Stimulated activated CD4-positive, alpha-beta T cell treated with anti-CD3 and anti-CD28 coated beads, Interleukin-1b, Interleukin-23, amount 100 ng/mL, for 48 hours (primary cell): ENCODE measurements around the gene C6orf118.

Experiments
- DNase-seq: peaks from one replicate; pipeline ENCODE4 v3.0.0-alpha.2; 2020

The C6orf118 gene

GRCh38 chr6:165308926-165309731 is at the start of gene C6orf118:
TSS of gene C6orf118 (minus strand) at chr6:165309605. CDS start at chr6:165309586, 19 bp downstream.
- DNase-seq = no peak

- DNase-seq = no peak
Measured at GRCh38 chr6:165345700-165346099, 36.3 kb upstream of the C6orf118 start.

DNA sequence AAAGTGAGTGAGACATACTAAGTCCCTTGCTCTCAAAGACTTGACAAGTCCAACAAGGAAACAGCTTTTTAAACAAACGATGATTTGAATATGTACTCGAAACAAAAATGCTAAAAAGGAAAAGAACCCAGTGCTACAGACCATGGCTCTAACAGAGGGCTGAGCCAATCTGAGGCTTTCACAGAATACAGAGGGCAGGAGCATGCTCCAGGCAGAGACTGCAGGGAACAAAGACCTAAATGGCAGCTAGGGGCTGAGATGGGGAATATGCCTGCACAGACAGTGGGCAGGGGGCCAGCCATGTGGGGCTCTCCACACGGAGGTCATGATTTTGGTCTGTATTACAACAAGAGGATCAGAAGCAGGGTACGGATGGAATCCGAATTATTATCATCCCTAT is 31.1 kb upstream of the C6orf118 start:
- no peak for DNase-seq

GRCh38 chr6:165325609-165326008 is 16.2 kb upstream of the C6orf118 start:
- DNase-seq = no peak

- no peak for DNase-seq
Measured at GRCh38 chr6:165321555-165322145, 12.2 kb upstream of the C6orf118 start.

DNA sequence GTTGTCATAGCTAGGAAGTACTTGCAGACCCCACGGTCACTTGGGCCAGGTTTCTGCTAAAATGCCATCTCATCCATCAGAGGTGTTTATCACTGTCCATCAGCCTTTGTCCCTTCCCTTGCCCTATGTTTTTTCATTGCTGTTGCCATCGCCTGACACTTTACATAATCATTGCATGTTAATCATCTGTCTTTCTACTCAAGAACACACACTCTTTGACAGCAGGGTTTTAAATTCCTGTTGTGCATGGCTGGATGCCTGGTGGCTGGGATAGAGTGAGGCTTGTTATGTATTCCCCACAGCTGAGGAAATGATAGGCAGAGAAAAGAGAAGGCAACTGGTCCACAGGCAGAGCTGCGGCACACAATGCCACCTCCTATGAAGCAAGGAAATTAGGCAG is 11.7 kb upstream of the C6orf118 start:
- DNase-seq = no peak

GRCh38 chr6:165317723-165318122 is 8.3 kb upstream of the C6orf118 start:
- DNase-seq = no peak

DNA sequence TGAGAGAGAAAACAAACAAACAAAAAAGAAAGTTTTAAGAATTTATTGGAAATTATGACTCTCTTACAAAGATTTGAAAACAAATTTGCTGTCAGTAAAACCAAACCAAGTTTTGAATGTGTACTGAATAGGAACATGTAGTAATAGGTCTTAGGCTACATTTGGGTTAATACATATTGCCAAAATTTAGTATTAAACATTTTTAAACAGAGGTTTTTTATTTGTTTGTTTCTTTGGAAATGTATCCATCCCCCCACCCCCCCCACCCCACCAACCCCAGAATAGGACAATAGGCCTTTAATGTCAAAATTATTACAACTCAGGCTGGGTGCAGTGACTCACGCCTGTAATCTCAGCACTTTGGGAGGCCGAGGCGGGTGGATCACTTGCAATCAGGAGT is 2.5 kb downstream of the C6orf118 start:
- no peak for DNase-seq

- no peak for DNase-seq
Measured at GRCh38 chr6:165301372-165302246, 7.8 kb downstream of the C6orf118 start.

GRCh38 chr6:165300422-165300936 is 8.9 kb downstream of the C6orf118 start:
- DNase-seq = no peak

GRCh38 chr6:165298875-165299274 is 10.5 kb downstream of the C6orf118 start:
- no peak for DNase-seq

GRCh38 chr6:165298402-165298801 is 11.0 kb downstream of the C6orf118 start:
- DNase-seq = no peak

DNA sequence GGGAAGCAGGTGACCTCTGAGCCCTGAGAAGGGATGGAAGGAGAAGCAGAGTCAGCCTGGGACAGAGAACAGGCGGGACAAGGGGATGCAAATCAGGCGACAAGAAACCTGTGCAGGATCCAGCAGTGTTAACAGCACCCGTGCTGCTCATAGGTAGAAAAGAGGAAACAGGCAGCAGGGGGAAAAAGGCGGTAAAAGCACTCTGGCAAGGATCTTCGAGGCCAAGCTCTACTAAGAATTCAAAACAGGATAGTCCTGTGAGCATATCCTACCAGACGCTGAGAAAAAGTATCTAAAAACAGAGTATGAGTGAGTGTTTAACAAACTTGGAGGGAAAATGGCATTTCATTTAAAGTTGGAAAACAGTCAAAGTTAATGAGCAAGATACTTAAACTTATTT is 16.7 kb downstream of the C6orf118 start:
- no peak for DNase-seq

- DNase-seq = no peak
Measured at GRCh38 chr6:165274611-165275010, 34.8 kb downstream of the C6orf118 start.

GRCh38 chr6:165272585-165272984 is 36.8 kb downstream of the C6orf118 start:
- no peak for DNase-seq

GRCh38 chr6:165268987-165269386 is 40.4 kb downstream of the C6orf118 start:
- no peak for DNase-seq

DNA sequence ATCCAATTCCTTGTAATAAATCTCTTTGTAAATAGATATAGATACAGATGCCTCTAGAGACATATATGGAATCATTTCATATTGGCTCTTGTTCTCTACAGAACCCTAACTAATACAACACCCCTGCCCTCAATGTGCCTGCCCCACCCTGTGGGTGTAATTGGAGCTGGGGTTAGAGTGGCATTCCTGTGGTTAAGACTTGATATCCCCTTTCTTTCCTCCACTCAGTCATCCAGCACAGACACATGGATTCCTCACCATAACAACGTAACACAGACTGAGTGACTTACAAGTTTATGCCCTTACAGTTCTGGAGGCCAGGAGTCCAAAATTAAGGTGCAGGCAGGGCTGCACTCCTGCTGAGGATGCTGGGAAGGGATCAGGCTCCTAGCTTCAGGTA is 42.8 kb downstream of the C6orf118 start:
- no peak for DNase-seq

GRCh38 chr6:165266191-165266590 is 43.2 kb downstream of the C6orf118 start:
- no peak for DNase-seq

DNA sequence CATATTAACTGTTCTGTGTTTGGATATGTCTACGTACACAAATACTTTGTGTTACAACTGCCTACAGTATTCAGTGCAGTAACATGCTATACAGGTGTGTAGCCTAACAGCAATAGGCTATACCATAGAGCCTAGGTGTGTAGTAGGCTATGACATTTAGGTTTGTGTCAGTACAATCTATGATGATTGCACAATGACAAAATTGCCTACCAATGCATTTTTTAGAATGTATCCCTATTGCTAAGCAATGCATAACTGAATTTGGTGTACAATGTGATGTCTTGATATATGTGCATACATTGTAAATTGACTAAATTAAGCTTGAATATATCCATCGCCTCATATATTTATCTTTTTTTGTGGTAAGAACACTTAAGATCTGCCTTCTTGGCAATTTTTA is 48.9 kb downstream of the C6orf118 start:
- DNase-seq = no peak

GRCh38 chr6:165249808-165250207 is 59.6 kb downstream of the C6orf118 start:
- no peak for DNase-seq

DNA sequence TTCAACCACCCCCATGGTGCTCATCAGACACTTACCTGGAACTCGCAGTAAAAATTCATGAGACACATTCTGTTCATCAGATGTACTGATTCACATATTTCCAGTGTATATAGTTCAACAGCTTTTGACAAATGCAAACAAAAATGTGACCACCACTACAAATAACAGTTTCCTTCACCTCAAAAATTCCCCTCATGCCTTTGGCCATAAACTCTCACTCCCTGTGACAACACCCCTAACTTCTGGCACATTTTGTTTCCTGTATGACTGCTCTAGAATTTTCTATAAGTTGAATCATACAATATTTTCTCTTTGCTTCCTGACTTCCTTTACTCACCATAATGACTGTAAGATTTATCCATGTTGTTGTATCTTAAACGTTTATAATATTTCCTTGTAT is 63.7 kb downstream of the C6orf118 start:
- DNase-seq = no peak

DNA sequence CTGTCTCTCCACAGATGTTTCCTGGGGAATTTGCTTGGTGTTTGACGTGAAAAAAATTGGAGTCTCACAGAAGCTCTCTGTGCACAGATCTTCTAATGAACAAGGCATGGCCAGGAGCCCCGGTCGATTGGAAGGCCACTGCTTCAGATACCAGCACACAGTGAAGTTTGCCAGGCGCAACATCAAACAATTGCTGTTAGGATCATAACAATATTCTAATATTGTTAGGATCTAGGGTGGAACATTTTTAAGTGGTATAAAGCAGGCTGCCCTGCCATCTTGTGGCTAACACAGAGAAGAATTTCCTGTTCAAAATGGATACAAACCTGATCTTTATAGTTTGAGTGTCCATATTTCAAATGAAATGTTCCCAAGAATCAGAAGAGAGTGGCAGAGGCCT is 64.1 kb downstream of the C6orf118 start:
- DNase-seq = no peak

- no peak for DNase-seq
Measured at GRCh38 chr6:165244524-165245247, 64.7 kb downstream of the C6orf118 start.
